B cell (primary cell): ENCODE results near the gene ATXN7L3. TPM values are rescaled to one million over a fixed set of nuclear protein-coding genes. Genes with fewer than 3 reads are reported as not detected.

Experiments used
- ATAC-seq: fragments of 200-7000 bp; cut with Tn5 transposase; one replicate; pipeline ENCODE4 v1.10.0; 2021; ENCODE audit warnings: low read depth, mild to moderate bottlenecking, moderate number of reproducible peaks, moderate library complexity
- CTCF ChIA-PET: fragments of 350-600 bp; sonication (Branson Sonifier 250); formaldehyde crosslinking; loops from one replicate; lab custom pipeline; 2021; ENCODE audit warnings: antibody characterized with exemption, inconsistent platforms; lab: Charles Lee
- POLR2A ChIA-PET: fragments of 350-600 bp; sonication (Branson Sonifier 250); formaldehyde crosslinking; loops from one replicate; lab custom pipeline; 2021; ENCODE audit warnings: antibody characterized with exemption; lab: Charles Lee
- DNase-seq: peaks from one replicate; pipeline ENCODE4 v3.0.0; 2013
- H2AFZ ChIP-seq: 2 replicates; pipeline ENCODE4 v1.6.1; 2012; ENCODE audit warnings: mild to moderate bottlenecking, low read depth, low read length; ENCODE audit not compliant: insufficient read depth, poor library complexity, severe bottlenecking
- H3K27ac ChIP-seq, 2 donors: 1 replicate in 1 of 2; 2 replicates in 1 of 2; pipeline ENCODE4 v1.5.1; 2012 to 2013; ENCODE audit warnings: low read length in 2 of 2, mild to moderate bottlenecking in 2 of 2, moderate library complexity in 1 of 2
- H3K27me3 ChIP-seq, 4 experiments: fragments of 200-600 bp in 1 of 4; sonication (generic) in 1 of 4; replicated peaks in 1 of 4; 1 replicate in 2 of 4; 2 replicates in 2 of 4; pipeline versions ENCODE4 v1.6.1 to v1.7.0; 2013 to 2016; ENCODE audit warnings: low read length in 3 of 4, mild to moderate bottlenecking in 2 of 4, mixed read lengths in 1 of 4, moderate library complexity in 1 of 4; ENCODE audit not compliant: insufficient read depth in 4 of 4, control insufficient read depth in 3 of 4; ENCODE audit errors: control extremely low read depth in 1 of 4
- H3K36me3 ChIP-seq, 2 experiments: replicated peaks in 1 of 2; 1 replicate in 1 of 2; 2 replicates in 1 of 2; pipeline versions ENCODE4 v1.6.1 to v1.7.1; 2013; ENCODE audit warnings: low read length in 1 of 2; ENCODE audit not compliant: insufficient read depth in 2 of 2, control insufficient read depth in 1 of 2; ENCODE audit errors: control extremely low read depth in 1 of 2, extremely low read depth in 1 of 2
- H3K4me1 ChIP-seq, 2 donors: fragments of 200-600 bp in 1 of 2; sonication (generic) in 1 of 2; 1 replicate in 1 of 2; 2 replicates in 1 of 2; pipeline versions ENCODE4 v1.5.1 to v1.6.1; 2013 to 2017; ENCODE audit warnings: low read length in 2 of 2; ENCODE audit not compliant: control insufficient read depth in 2 of 2, insufficient read depth in 2 of 2
- H3K4me2 ChIP-seq: replicated peaks from 2 replicates; pipeline ENCODE3; 2012; ENCODE audit warnings: mild to moderate bottlenecking, low read depth, low read length; ENCODE audit not compliant: poor library complexity, severe bottlenecking
- H3K4me3 ChIP-seq, 5 experiments: fragments of 200-600 bp in 1 of 5; sonication (generic) in 1 of 5; 1 replicate in 3 of 5; 2 replicates in 2 of 5; pipeline versions ENCODE4 v1.5.1 to v1.7.0; 2011 to 2016; ENCODE audit warnings: low read length in 4 of 5, mild to moderate bottlenecking in 4 of 5, low read depth in 2 of 5, control low read depth in 1 of 5, moderate library complexity in 1 of 5; ENCODE audit not compliant: insufficient read depth in 1 of 5; ENCODE audit errors: control extremely low read depth in 1 of 5, extremely low read depth in 1 of 5
- H3K79me2 ChIP-seq: fragments of 200-600 bp; sonication (generic); one replicate; pipeline ENCODE4 v1.6.0; 2016; ENCODE audit warnings: low read length; ENCODE audit not compliant: control insufficient read depth, insufficient read depth
- H3K9ac ChIP-seq: fragments of 200-600 bp; sonication (generic); 2 replicates; pipeline ENCODE4 v1.6.1; 2017; ENCODE audit warnings: mild to moderate bottlenecking, low read length, moderate library complexity
- H3K9me3 ChIP-seq, 3 donors: one replicate each; pipeline versions ENCODE4 v1.6.1 to v1.7.1; 2013; ENCODE audit warnings: low read length in 2 of 3; ENCODE audit not compliant: control insufficient read depth in 2 of 3, insufficient read depth in 1 of 3; ENCODE audit errors: control extremely low read depth in 1 of 3
- H4K20me1 ChIP-seq: 2 replicates; pipeline ENCODE4 v1.6.0; 2012; ENCODE audit warnings: mild to moderate bottlenecking, low read length; ENCODE audit not compliant: insufficient read depth, control insufficient read depth, poor library complexity, severe bottlenecking
- H3K27ac Mint-ChIP-seq: one replicate; pipeline ENCODE4 v1.8.0; 2021; ENCODE audit warnings: mixed read lengths
- H3K27me3 Mint-ChIP-seq: one replicate; pipeline ENCODE4 v1.8.0; 2021; ENCODE audit warnings: mixed read lengths
- H3K4me1 Mint-ChIP-seq: one replicate; pipeline ENCODE4 v1.8.0; 2021; ENCODE audit warnings: mixed read lengths
- H3K4me3 Mint-ChIP-seq: one replicate; pipeline ENCODE4 v1.8.0; 2021; ENCODE audit warnings: mixed read lengths
- H3K9me3 Mint-ChIP-seq: one replicate; pipeline ENCODE4 v1.8.0; 2022; ENCODE audit warnings: mixed read lengths; ENCODE audit not compliant: insufficient read depth
- CTCF ChIP-seq: fragments of 200-600 bp; IDR thresholded peaks from one replicate; pipeline ENCODE4 v1.8.0; 2022; ENCODE audit warnings: antibody characterized with exemption, mild to moderate bottlenecking
- EZH2 ChIP-seq: IDR thresholded peaks from 2 replicates; pipeline ENCODE4 v1.6.1; 2012; ENCODE audit warnings: borderline replicate concordance, low read depth, mild to moderate bottlenecking, moderate library complexity, low read length; ENCODE audit not compliant: insufficient read depth, poor library complexity, severe bottlenecking
- WGBS: methylation state at CpG from one replicate; pipeline ENCODE4 v1.1.5; 2013; ENCODE audit warnings: missing lambda C conversion rate; ENCODE audit not compliant: insufficient coverage; 5-methylcytosine and 5-hydroxymethylcytosine counted together
- intact Hi-C: fragments of 100-400 bp; cut with micrococcal nuclease; formaldehyde crosslinking; loops from one replicate; pipeline ENCODE4 v1.10.0; 2022
- polyA plus RNA-seq: library from polyadenylated mRNA; depleted of rRNA; stranded (reverse); fragments of >200 nt; gene quantifications from 2 replicates; pipeline ENCODE4 v1.2.3, GENCODE V29; 2012
- total RNA-seq, 2 donors: library from RNA; stranded (reverse); fragments of 120-200 nt in 1 of 2; gene quantifications; 1 replicate in 1 of 2; 2 replicates in 1 of 2; pipeline versions ENCODE4 v1.2.3 to v1.2.4, GENCODE V29; 2013 to 2022

ATXN7L3 gene
- total and polyA plus RNA-seq, 2 donors (not counting 1 experiment from before 2014, with no cell fraction given) = 63.6 to 107 TPM

GRCh38 chr17:44207319-44207718 is 7.6 kb upstream of the ATXN7L3 start:
- ATAC-seq = no peak
- H3K4me1 Mint-ChIP-seq = peaks cover 35% of the 10 kb centered on the region
- Histone ChIP-seq H3K27me3 (no peaks in the 10 kb centered on the region), H2AFZ (no peak overlapping the region), H3K27ac (no peak overlapping the region), H3K36me3 (peaks cover 0 to 55% of the 10 kb centered on the region in 2 experiments), H3K79me2 (peaks cover 32% of the 10 kb centered on the region), H4K20me1 (peaks cover 44% of the 10 kb centered on the region), H3K4me2 (no peak overlapping the region), H3K4me3 (no peak overlapping the region), H3K9me3 (no peaks in the 10 kb centered on the region), H3K9ac (no peak overlapping the region), H3K4me1 (peaks cover 23 to 36% of the 10 kb centered on the region in 2 donors)
- no peak overlapping the region for H3K27ac Mint-ChIP-seq
- H3K9me3 Mint-ChIP-seq = no peaks in the 10 kb centered on the region
- POLR2A ChIA-PET = interaction anchor here (0.6 kb wide), 1 partner anchor 846 kb away, joined by 4 read pairs; no protein-coding TSS in a partner anchor
- no peaks in the 10 kb centered on the region for H3K27me3 Mint-ChIP-seq
- WGBS = 94% methylated on average over 12 of the region's 17 CpGs
- H3K4me3 Mint-ChIP-seq = no peak overlapping the region
- CTCF ChIA-PET = interaction anchor here (0.6 to 3.5 kb wide), 4 partner anchors 9 to 141 kb away, joined by 3 to 15 read pairs (median 8); no protein-coding TSS in a partner anchor
- TF ChIP-seq EZH2 = no peak
- no peak for DNase-seq
- intact Hi-C loops = no loop called here

- CTCF ChIA-PET = interaction anchor here (0.9 to 3.5 kb wide), 6 partner anchors 9 to 144 kb away, joined by 3 to 15 read pairs (median 4); partner anchors contain the start of genes GRN and SLC25A39
- Histone ChIP-seq H3K36me3 (peaks cover 0 to 51% of the 10 kb centered on the region in 2 experiments), H3K9me3 (no peaks in the 10 kb centered on the region), H3K27ac (no peak overlapping the region), H3K4me2 (no peak overlapping the region), H3K4me3 (no peak overlapping the region), H3K27me3 (no peaks in the 10 kb centered on the region), H4K20me1 (peaks cover 39% of the 10 kb centered on the region), H2AFZ (no peak overlapping the region), H3K4me1 (peaks cover 23 to 36% of the 10 kb centered on the region in 2 donors), H3K79me2 (peaks cover 27% of the 10 kb centered on the region), H3K9ac (no peak overlapping the region)
- no peaks in the 10 kb centered on the region for H3K9me3 Mint-ChIP-seq
- no peak overlapping the region for H3K4me3 Mint-ChIP-seq
- TF ChIP-seq EZH2 (no peak), CTCF (no peak)
- no peak overlapping the region for H3K27ac Mint-ChIP-seq
- intact Hi-C loops = no loop called here
- ATAC-seq (no peak), DNase-seq (no peak)
- H3K4me1 Mint-ChIP-seq = peaks cover 35% of the 10 kb centered on the region
- POLR2A ChIA-PET = no interaction called here
- no peaks in the 10 kb centered on the region for H3K27me3 Mint-ChIP-seq
- WGBS = 100% methylated on average over 3 of the region's 6 CpGs
Measured at GRCh38 chr17:44206825-44207155, 7.1 kb upstream of the ATXN7L3 start.
